ENCODE measurements around the gene HIVEP1.

HIVEP1 gene

GRCh38 chr6:12034349-12034748 lies 22.2 kb downstream of the HIVEP1 start:
- no peak overlapping the region for H3K27ac Mint-ChIP-seq
- peaks cover 47% of the 10 kb centered on the region for H3K4me1 Mint-ChIP-seq (ENCODE audit: low read depth)
- peaks cover 44% of the 10 kb centered on the region for H3K36me3 Mint-ChIP-seq (ENCODE audit: low read depth)

GRCh38 chr6:12034837-12035236 lies 22.7 kb downstream of the HIVEP1 start:
- Mint-ChIP-seq H3K4me1 (ENCODE audit: low read depth) (peaks cover 51% of the 10 kb centered on the region), H3K4me3 (no peak overlapping the region), H3K27ac (no peak overlapping the region), H3K9me3 (peaks cover 15% of the 10 kb centered on the region), H3K36me3 (ENCODE audit: low read depth) (peaks cover 41% of the 10 kb centered on the region), H3K27me3 (ENCODE audit: low read depth) (no peaks in the 10 kb centered on the region)

More at GRCh38 chr6:12034349-12034748, 22.2 kb downstream of the HIVEP1 start:
- no peaks in the 10 kb centered on the region for H3K27me3 Mint-ChIP-seq (ENCODE audit: low read depth)
- peaks cover 20% of the 10 kb centered on the region for H3K9me3 Mint-ChIP-seq
- H3K4me3 Mint-ChIP-seq: no peak overlapping the region

GRCh38 chr6:12036766-12037165 lies 24.7 kb downstream of the HIVEP1 start:
- Mint-ChIP-seq H3K36me3 (ENCODE audit: low read depth) (peaks cover 32% of the 10 kb centered on the region), H3K27ac (peak overlapping the region; percentile 31), H3K9me3 (peaks cover 4% of the 10 kb centered on the region), H3K27me3 (ENCODE audit: low read depth) (no peaks in the 10 kb centered on the region), H3K4me1 (ENCODE audit: low read depth) (peaks cover 48% of the 10 kb centered on the region), H3K4me3 (peak overlapping the region; percentile 32)

- Mint-ChIP-seq H3K27ac (no peak overlapping the region), H3K4me3 (no peak overlapping the region)
Observed at GRCh38 chr6:12037798-12038197, 25.7 kb downstream of the HIVEP1 start.

GRCh38 chr6:12039540-12040459 lies 27.7 kb downstream of the HIVEP1 start:
- H3K27ac Mint-ChIP-seq: no peak overlapping the region
- no peaks in the 10 kb centered on the region for H3K27me3 Mint-ChIP-seq (ENCODE audit: low read depth)
- H3K9me3 Mint-ChIP-seq: peaks cover 4% of the 10 kb centered on the region
- peaks cover 24% of the 10 kb centered on the region for H3K36me3 Mint-ChIP-seq (ENCODE audit: low read depth)
- no peak overlapping the region for H3K4me3 Mint-ChIP-seq
- H3K4me1 Mint-ChIP-seq (ENCODE audit: low read depth): peaks cover 41% of the 10 kb centered on the region

More at GRCh38 chr6:12037798-12038197, 25.7 kb downstream of the HIVEP1 start:
- Mint-ChIP-seq H3K4me1 (ENCODE audit: low read depth) (peaks cover 45% of the 10 kb centered on the region), H3K36me3 (ENCODE audit: low read depth) (peaks cover 29% of the 10 kb centered on the region), H3K27me3 (ENCODE audit: low read depth) (no peaks in the 10 kb centered on the region), H3K9me3 (peaks cover 4% of the 10 kb centered on the region)

- H3K4me3 Mint-ChIP-seq: no peak overlapping the region
- H3K9me3 Mint-ChIP-seq: no peaks in the 10 kb centered on the region
- H3K27ac Mint-ChIP-seq: peak overlapping the region; percentile 45
- H3K4me1 Mint-ChIP-seq (ENCODE audit: low read depth): peaks cover 57% of the 10 kb centered on the region
- no peaks in the 10 kb centered on the region for H3K27me3 Mint-ChIP-seq (ENCODE audit: low read depth)
- peaks cover 15% of the 10 kb centered on the region for H3K36me3 Mint-ChIP-seq (ENCODE audit: low read depth)
Observed at GRCh38 chr6:12047304-12047703, 35.2 kb downstream of the HIVEP1 start.

GRCh38 chr6:12047792-12048432 lies 35.8 kb downstream of the HIVEP1 start:
- peak overlapping the region; percentile 45 for H3K27ac Mint-ChIP-seq
- H3K4me3 Mint-ChIP-seq: no peak overlapping the region
- peaks cover 15% of the 10 kb centered on the region for H3K36me3 Mint-ChIP-seq (ENCODE audit: low read depth)

GRCh38 chr6:12048609-12049008 lies 36.5 kb downstream of the HIVEP1 start:
- H3K9me3 Mint-ChIP-seq: no peaks in the 10 kb centered on the region
- no peak overlapping the region for H3K4me3 Mint-ChIP-seq
- peak overlapping the region; percentile 73 for H3K27ac Mint-ChIP-seq
- peaks cover 68% of the 10 kb centered on the region for H3K4me1 Mint-ChIP-seq (ENCODE audit: low read depth)
- H3K27me3 Mint-ChIP-seq (ENCODE audit: low read depth): no peaks in the 10 kb centered on the region
- peaks cover 15% of the 10 kb centered on the region for H3K36me3 Mint-ChIP-seq (ENCODE audit: low read depth)

More at GRCh38 chr6:12047792-12048432, 35.8 kb downstream of the HIVEP1 start:
- Mint-ChIP-seq H3K27me3 (ENCODE audit: low read depth) (no peaks in the 10 kb centered on the region), H3K4me1 (ENCODE audit: low read depth) (peaks cover 63% of the 10 kb centered on the region), H3K9me3 (no peaks in the 10 kb centered on the region)

GRCh38 chr6:12049165-12049564 lies 37.1 kb downstream of the HIVEP1 start:
- no peak overlapping the region for H3K4me3 Mint-ChIP-seq
- no peaks in the 10 kb centered on the region for H3K9me3 Mint-ChIP-seq
- H3K4me1 Mint-ChIP-seq (ENCODE audit: low read depth): peaks cover 67% of the 10 kb centered on the region
- peaks cover 15% of the 10 kb centered on the region for H3K36me3 Mint-ChIP-seq (ENCODE audit: low read depth)
- peak overlapping the region; percentile 73 for H3K27ac Mint-ChIP-seq
- no peaks in the 10 kb centered on the region for H3K27me3 Mint-ChIP-seq (ENCODE audit: low read depth)

GRCh38 chr6:12051861-12052368 lies 39.8 kb downstream of the HIVEP1 start:
- Mint-ChIP-seq H3K9me3 (no peaks in the 10 kb centered on the region), H3K4me1 (ENCODE audit: low read depth) (peaks cover 62% of the 10 kb centered on the region), H3K27me3 (ENCODE audit: low read depth) (no peaks in the 10 kb centered on the region), H3K27ac (peak overlapping the region; percentile 93), H3K4me3 (peak overlapping the region; percentile 65), H3K36me3 (ENCODE audit: low read depth) (peaks cover 20% of the 10 kb centered on the region)

GRCh38 chr6:12058172-12058961 lies 46.3 kb downstream of the HIVEP1 start:
- H3K27ac Mint-ChIP-seq: peak overlapping the region; percentile 71
- peaks cover 13% of the 10 kb centered on the region for H3K36me3 Mint-ChIP-seq (ENCODE audit: low read depth)
- H3K4me3 Mint-ChIP-seq: peak overlapping the region; percentile 14
- H3K9me3 Mint-ChIP-seq: peaks cover 3% of the 10 kb centered on the region
- H3K27me3 Mint-ChIP-seq (ENCODE audit: low read depth): no peaks in the 10 kb centered on the region
- H3K4me1 Mint-ChIP-seq (ENCODE audit: low read depth): peaks cover 45% of the 10 kb centered on the region

GRCh38 chr6:12060780-12061609 lies 48.9 kb downstream of the HIVEP1 start:
- Mint-ChIP-seq H3K27me3 (ENCODE audit: low read depth) (no peaks in the 10 kb centered on the region), H3K4me3 (peak overlapping the region; percentile 85), H3K4me1 (ENCODE audit: low read depth) (peaks cover 61% of the 10 kb centered on the region), H3K27ac (peak overlapping the region; percentile 91), H3K9me3 (peaks cover 3% of the 10 kb centered on the region), H3K36me3 (ENCODE audit: low read depth) (peaks cover 14% of the 10 kb centered on the region)

GRCh38 chr6:12062605-12063004 lies 50.5 kb downstream of the HIVEP1 start:
- peaks cover 3% of the 10 kb centered on the region for H3K9me3 Mint-ChIP-seq
- H3K27ac Mint-ChIP-seq: no peak overlapping the region
- H3K27me3 Mint-ChIP-seq (ENCODE audit: low read depth): no peaks in the 10 kb centered on the region
- H3K36me3 Mint-ChIP-seq (ENCODE audit: low read depth): peaks cover 16% of the 10 kb centered on the region
- H3K4me3 Mint-ChIP-seq: no peak overlapping the region
- H3K4me1 Mint-ChIP-seq (ENCODE audit: low read depth): peaks cover 62% of the 10 kb centered on the region

Data from T-helper 1 cell treated with Interleukin-12 subunit alpha and Interleukin-12 subunit beta and Interleukin-4 antibody, amounts not matched to agents 30 μg/mL and 1 μg/mL, for 36 hours (primary cell).